Effector memory CD8-positive, alpha-beta T cell (primary cell): ENCODE data around the gene CETP.
A peak's percentile ranks its signal among the peaks of the same experiment; 100 is the strongest.

Source experiments
- ATAC-seq: fragments of 150-1000 bp; cut with Tn5 transposase; replicated peaks from 2 replicates; pipeline ENCODE4 v1.10.0; 2021; ENCODE audit warnings: mild to moderate bottlenecking, moderate library complexity
- DNase-seq, 3 experiments: peaks; one replicate each; pipeline ENCODE4 v3.0.0; 2021
- H3K27ac Mint-ChIP-seq, 2 donors: one replicate each; pipeline ENCODE4 v1.8.0; 2022; ENCODE audit warnings: mild to moderate bottlenecking in 2 of 2, mixed read lengths in 2 of 2, moderate library complexity in 2 of 2
- H3K27me3 Mint-ChIP-seq, 2 donors: one replicate each; pipeline ENCODE4 v1.8.0; 2022; ENCODE audit warnings: mixed read lengths in 2 of 2
- H3K36me3 Mint-ChIP-seq: one replicate; pipeline ENCODE4 v1.8.0; 2022; ENCODE audit warnings: mild to moderate bottlenecking, moderate library complexity, mixed read lengths; ENCODE audit not compliant: insufficient read depth
- H3K4me1 Mint-ChIP-seq, 2 donors: one replicate each; pipeline ENCODE4 v1.8.0; 2022; ENCODE audit warnings: low read depth in 2 of 2, mixed read lengths in 2 of 2
- H3K4me3 Mint-ChIP-seq, 2 donors: one replicate each; pipeline ENCODE4 v1.8.0; 2022; ENCODE audit warnings: mild to moderate bottlenecking in 2 of 2, mixed read lengths in 2 of 2, moderate library complexity in 2 of 2
- H3K9me3 Mint-ChIP-seq, 2 donors: one replicate each; pipeline ENCODE4 v1.8.0; 2022; ENCODE audit warnings: mixed read lengths in 2 of 2

Gene CETP

GRCh38 chr16:56941092-56941491 is 20.7 kb upstream of the CETP start:
- H3K9me3 Mint-ChIP-seq: no peaks in the 10 kb centered on the region
- H3K27me3 Mint-ChIP-seq: no peaks in the 10 kb centered on the region
- peaks cover 26 to 48% of the 10 kb centered on the region in 2 donors for H3K4me1 Mint-ChIP-seq
- no peak overlapping the region for H3K4me3 Mint-ChIP-seq
- peaks cover 99% of the 10 kb centered on the region for H3K36me3 Mint-ChIP-seq
- H3K27ac Mint-ChIP-seq: peak overlapping the region in 1 of 2 donors; percentile 95
- DNase-seq (no peak), ATAC-seq (no peak)

- H3K4me1 Mint-ChIP-seq: peaks cover 29 to 43% of the 10 kb centered on the region in 2 donors
- no peak overlapping the region for H3K27ac Mint-ChIP-seq
- no peak for DNase-seq
- H3K9me3 Mint-ChIP-seq: no peaks in the 10 kb centered on the region
- peaks cover 96% of the 10 kb centered on the region for H3K36me3 Mint-ChIP-seq
- no peak for ATAC-seq
- H3K27me3 Mint-ChIP-seq: no peaks in the 10 kb centered on the region
- no peak overlapping the region for H3K4me3 Mint-ChIP-seq
These were observed 19.9 kb upstream of the CETP start for GRCh38 chr16:56941856-56942331.

GRCh38 chr16:56943761-56944375 is 17.9 kb upstream of the CETP start:
- H3K27me3 Mint-ChIP-seq: no peaks in the 10 kb centered on the region
- no peaks in the 10 kb centered on the region for H3K9me3 Mint-ChIP-seq
- peaks cover 80% of the 10 kb centered on the region for H3K36me3 Mint-ChIP-seq
- H3K4me3 Mint-ChIP-seq: no peak overlapping the region
- ATAC-seq: no peak
- DNase-seq: no peak
- peaks cover 19 to 28% of the 10 kb centered on the region in 2 donors for H3K4me1 Mint-ChIP-seq
- H3K27ac Mint-ChIP-seq: peak overlapping the region in 1 of 2 donors; percentile 28

GRCh38 chr16:56944954-56945839 is 16.6 kb upstream of the CETP start:
- no peaks in the 10 kb centered on the region for H3K27me3 Mint-ChIP-seq
- H3K4me3 Mint-ChIP-seq: no peak overlapping the region
- peak overlapping the region; percentile 28 to 35 for H3K27ac Mint-ChIP-seq
- no peak for ATAC-seq
- peaks cover 66% of the 10 kb centered on the region for H3K36me3 Mint-ChIP-seq
- no peak for DNase-seq
- H3K4me1 Mint-ChIP-seq: peaks cover 15 to 16% of the 10 kb centered on the region in 2 donors
- H3K9me3 Mint-ChIP-seq: no peaks in the 10 kb centered on the region

GRCh38 chr16:56945847-56946527 is 15.8 kb upstream of the CETP start:
- no peaks in the 10 kb centered on the region for H3K27me3 Mint-ChIP-seq
- DNase-seq: no peak
- ATAC-seq: no peak
- H3K4me1 Mint-ChIP-seq: peaks cover 19 to 22% of the 10 kb centered on the region in 2 donors
- H3K36me3 Mint-ChIP-seq: peaks cover 59% of the 10 kb centered on the region
- peak overlapping the region in 1 of 2 donors; percentile 42 for H3K27ac Mint-ChIP-seq
- H3K9me3 Mint-ChIP-seq: no peaks in the 10 kb centered on the region
- H3K4me3 Mint-ChIP-seq: no peak overlapping the region

- H3K9me3 Mint-ChIP-seq: no peaks in the 10 kb centered on the region
- DNase-seq: no peak
- ATAC-seq: no peak
- peak overlapping the region; percentile 22 to 42 for H3K27ac Mint-ChIP-seq
- H3K4me3 Mint-ChIP-seq: no peak overlapping the region
- no peaks in the 10 kb centered on the region for H3K27me3 Mint-ChIP-seq
- peaks cover 49% of the 10 kb centered on the region for H3K36me3 Mint-ChIP-seq
- H3K4me1 Mint-ChIP-seq: peaks cover 23 to 27% of the 10 kb centered on the region in 2 donors
These were observed 14.8 kb upstream of the CETP start for GRCh38 chr16:56946767-56947603.

GRCh38 chr16:56947604-56947995 is 14.2 kb upstream of the CETP start:
- no peak for ATAC-seq
- H3K9me3 Mint-ChIP-seq: no peaks in the 10 kb centered on the region
- no peak for DNase-seq
- peaks cover 23 to 27% of the 10 kb centered on the region in 2 donors for H3K4me1 Mint-ChIP-seq
- no peaks in the 10 kb centered on the region for H3K27me3 Mint-ChIP-seq
- H3K27ac Mint-ChIP-seq: peak overlapping the region; percentile 22 to 42
- H3K4me3 Mint-ChIP-seq: no peak overlapping the region
- peaks cover 42% of the 10 kb centered on the region for H3K36me3 Mint-ChIP-seq

GRCh38 chr16:56948234-56948633 is 13.5 kb upstream of the CETP start:
- no peak overlapping the region for H3K27ac Mint-ChIP-seq

GRCh38 chr16:56950051-56950450 is 11.7 kb upstream of the CETP start:
- H3K27me3 Mint-ChIP-seq: no peaks in the 10 kb centered on the region
- no peak overlapping the region for H3K4me3 Mint-ChIP-seq
- H3K36me3 Mint-ChIP-seq: peaks cover 18% of the 10 kb centered on the region
- peaks cover 18 to 21% of the 10 kb centered on the region in 2 donors for H3K4me1 Mint-ChIP-seq
- DNase-seq (no peak), ATAC-seq (no peak)
- peak overlapping the region in 1 of 2 donors; percentile 34 for H3K27ac Mint-ChIP-seq
- no peaks in the 10 kb centered on the region for H3K9me3 Mint-ChIP-seq

More at GRCh38 chr16:56948234-56948633, 13.5 kb upstream of the CETP start:
- H3K4me3 Mint-ChIP-seq: no peak overlapping the region
- H3K9me3 Mint-ChIP-seq: no peaks in the 10 kb centered on the region
- peaks cover 18 to 24% of the 10 kb centered on the region in 2 donors for H3K4me1 Mint-ChIP-seq
- peaks cover 36% of the 10 kb centered on the region for H3K36me3 Mint-ChIP-seq
- H3K27me3 Mint-ChIP-seq: no peaks in the 10 kb centered on the region
- ATAC-seq: no peak
- no peak for DNase-seq

GRCh38 chr16:56950455-56950854 is 11.3 kb upstream of the CETP start:
- no peak for ATAC-seq
- H3K9me3 Mint-ChIP-seq: no peaks in the 10 kb centered on the region
- DNase-seq: no peak
- peaks cover 14% of the 10 kb centered on the region for H3K36me3 Mint-ChIP-seq
- H3K4me1 Mint-ChIP-seq: peaks cover 18 to 21% of the 10 kb centered on the region in 2 donors
- no peak overlapping the region for H3K4me3 Mint-ChIP-seq
- no peaks in the 10 kb centered on the region for H3K27me3 Mint-ChIP-seq
- peak overlapping the region in 1 of 2 donors; percentile 34 for H3K27ac Mint-ChIP-seq

GRCh38 chr16:56950881-56951771 is 10.6 kb upstream of the CETP start:
- DNase-seq (peak; percentile 27 to 41 (median 35)), ATAC-seq (peak; percentile 85)
- Mint-ChIP-seq H3K4me3 (no peak overlapping the region), H3K9me3 (no peaks in the 10 kb centered on the region), H3K27ac (peak overlapping the region; percentile 32 to 34), H3K36me3 (peaks cover 8% of the 10 kb centered on the region), H3K4me1 (peaks cover 18 to 21% of the 10 kb centered on the region in 2 donors), H3K27me3 (no peaks in the 10 kb centered on the region)

GRCh38 chr16:56953006-56953405 is 8.7 kb upstream of the CETP start:
- Mint-ChIP-seq H3K9me3 (no peaks in the 10 kb centered on the region), H3K4me3 (no peak overlapping the region), H3K27me3 (no peaks in the 10 kb centered on the region), H3K36me3 (peaks cover 1% of the 10 kb centered on the region), H3K27ac (no peak overlapping the region), H3K4me1 (peaks cover 15% of the 10 kb centered on the region in 2 donors)
- ATAC-seq (no peak), DNase-seq (no peak)
